ENCODE measurements around the gene CEP131. TPM values are rescaled to one million over a fixed set of nuclear protein-coding genes. Genes with fewer than 3 reads are reported as not detected.

CEP131 gene
- total and polyA plus RNA-seq, 2 of the 8 experiments (the other 6 are each of a cell fraction or from before 2014, with no cell fraction given), result 5.9 to 23.2 TPM

- no peak for TF ChIP-seq GABPA (IDR thresholded peaks at IDR 0.05; ENCODE audit: borderline replicate concordance, insufficient read depth, low read length)
- no peak for TF ChIP-seq SAP30 (IDR thresholded peaks at IDR 0.05; ENCODE audit: insufficient read depth, insufficient replicate concordance, low read length)
- TF ChIP-seq CHD2 (IDR thresholded peaks at IDR 0.05; ENCODE audit: low read length), result no peak
- no peak for TF ChIP-seq POU5F1 (IDR thresholded peaks at IDR 0.05; ENCODE audit: low read depth, low read length)
- no peak for TF ChIP-seq SUZ12 (IDR thresholded peaks at IDR 0.05; ENCODE audit: low read length)
- TF ChIP-seq JUN (IDR thresholded peaks at IDR 0.05; ENCODE audit: low read depth, low read length), result no peak
- TF ChIP-seq SP4 (IDR thresholded peaks at IDR 0.05; ENCODE audit: low read length), result no peak
- TF ChIP-seq SRF (IDR thresholded peaks at IDR 0.05; ENCODE audit: low read depth, low read length), result no peak
- Histone ChIP-seq H2AK5ac (ENCODE audit: low read depth, low read length) (no peak overlapping the region), H4K20me1 (replicated peaks in 1 of 2; ENCODE audit: control insufficient read depth in 1 of 2, insufficient read depth in 2 of 2, low read length in 2 of 2) (peaks cover 0 to 2% of the 10 kb centered on the region in 2 experiments), H3K23ac (ENCODE audit: insufficient read length) (no peak overlapping the region), H2BK20ac (ENCODE audit: low read length) (no peak overlapping the region), H3K9me3 (ENCODE audit: insufficient read depth in 2 of 2, low read depth in 1 of 2, low read length in 1 of 2) (no peaks in the 10 kb centered on the region), H2BK5ac (ENCODE audit: low read depth, low read length) (no peak overlapping the region), H3K4me3 (ENCODE audit: extremely low read depth in 1 of 4, insufficient read depth in 2 of 4, low read depth in 3 of 4, low read length in 4 of 4) (no peak overlapping the region), H3K4me1 (replicated peaks in 1 of 4; ENCODE audit: control insufficient read depth in 3 of 4, insufficient read depth in 4 of 4, low read length in 3 of 4) (no peaks in the 10 kb centered on the region; a peak in 1 of 7 replicates), H4K5ac (ENCODE audit: insufficient read length, low read depth, low read length) (no peak overlapping the region), H3K4ac (replicated peaks; ENCODE audit: insufficient read length, low read depth, low read length) (no peak overlapping the region), H4K91ac (replicated peaks; ENCODE audit: insufficient read length, low read length) (no peak overlapping the region), H3K79me2 (ENCODE audit: control insufficient read depth in 1 of 2, insufficient read depth in 2 of 2, low read length in 2 of 2) (no peaks in the 10 kb centered on the region), H3K18ac (ENCODE audit: extremely low read depth, low read length) (no peak overlapping the region), H3K14ac (ENCODE audit: insufficient read length) (no peak overlapping the region), H3K79me1 (ENCODE audit: low read depth, low read length) (no peaks in the 10 kb centered on the region), H3K4me2 (ENCODE audit: insufficient read depth in 1 of 2, low read depth in 2 of 2, low read length in 2 of 2) (no peak overlapping the region), H3K36me3 (ENCODE audit: control insufficient read depth in 2 of 4, insufficient read depth in 4 of 4, low read length in 3 of 4) (no peaks in the 10 kb centered on the region), H4K8ac (ENCODE audit: extremely low read depth, insufficient read depth, low read length) (no peak overlapping the region), H3K27me3 (replicated peaks in 1 of 4; ENCODE audit: control insufficient read depth in 3 of 4, extremely low read depth in 1 of 4, insufficient read depth in 3 of 4, low read length in 3 of 4) (no peaks in the 10 kb centered on the region), H3K9ac (replicated peaks in 1 of 4; ENCODE audit: extremely low read depth in 1 of 4, low read depth in 3 of 4, low read length in 3 of 4) (no peak overlapping the region), H3K23me2 (ENCODE audit: low read depth, low read length) (no peaks in the 10 kb centered on the region), H2BK15ac (ENCODE audit: low read length) (no peak overlapping the region), H2BK12ac (ENCODE audit: low read depth, low read length) (no peak overlapping the region), H2BK120ac (replicated peaks; ENCODE audit: low read depth, low read length) (no peak overlapping the region), H3K56ac (replicated peaks; ENCODE audit: insufficient read length, low read depth, low read length) (no peak overlapping the region), H3K27ac (ENCODE audit: low read depth, low read length) (no peak overlapping the region), H2AFZ (ENCODE audit: low read length) (no peak overlapping the region)
- POLR2A ChIA-PET (ENCODE audit: partially characterized antibody), result interaction anchor here (0.5 kb wide), 1 partner anchor 349 kb away, joined by 3 read pairs; no protein-coding TSS in a partner anchor
- CTCF ChIA-PET (ENCODE audit: partially characterized antibody), result interaction anchor here (0.7 to 1.5 kb wide), 4 partner anchors 16 to 61 kb away, joined by 3 to 5 read pairs (median 4); no protein-coding TSS in a partner anchor
- 88% methylated on average over 37 of the region's 43 CpGs; no CpG with 5 or more reads in 1 of the 2 experiments for WGBS, 2 experiments (ENCODE audit: extremely low coverage in 1 of 2, insufficient coverage in 1 of 2, insufficient read length in 1 of 2, insufficient replicate concordance in 2 of 2, low coverage in 1 of 2, low lambda C conversion rate in 2 of 2, missing lambda C conversion rate in 1 of 2)
- no peak for FAIRE-seq
- DNase-seq (ENCODE audit: low read depth in 1 of 2, low spot score in 2 of 2), result no peak
These were observed 63.8 kb downstream of the CEP131 start for GRCh38 chr17:81158688-81159590.

Measured in H1 (cell line).